ENCODE measurements around the gene PTPRN2.

Gene PTPRN2

DNA sequence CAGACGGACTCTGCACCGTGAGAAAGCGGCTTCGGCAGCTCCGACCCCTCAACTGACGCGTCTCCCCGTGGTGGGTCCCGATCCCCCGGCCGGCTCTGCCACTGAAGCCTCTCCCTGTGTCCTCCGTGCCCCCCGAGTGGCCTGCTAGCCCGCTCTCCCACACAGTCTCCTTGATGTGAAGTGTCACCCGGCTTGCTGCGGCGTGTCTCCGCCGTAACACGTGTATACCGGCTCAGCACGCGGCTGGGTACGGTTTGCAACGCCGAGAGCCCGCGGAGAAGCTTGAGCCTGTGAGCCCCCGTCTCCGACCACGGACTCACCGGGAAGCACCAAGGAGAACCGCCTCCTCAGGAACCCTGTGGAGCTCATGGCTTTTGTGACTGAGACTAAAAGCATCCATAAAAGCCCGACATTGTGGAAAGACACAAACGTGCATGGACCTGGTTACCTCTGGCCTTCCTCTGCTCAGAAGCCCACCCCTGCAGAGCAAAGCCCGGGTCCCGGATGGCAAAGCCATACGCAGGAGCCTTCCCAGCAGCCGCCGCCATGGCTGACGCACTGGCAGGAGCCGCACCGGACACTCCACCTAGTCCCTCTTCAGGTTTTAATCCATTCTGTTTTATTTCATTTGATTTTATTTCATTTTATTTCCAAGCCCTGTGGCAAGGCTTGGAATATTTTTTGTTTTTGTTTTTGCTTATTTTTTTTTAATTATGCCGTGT, 17.0 kb downstream of the PTPRN2 start:
- Mint-ChIP-seq H3K9me3 (no peaks in the 10 kb centered on the region), H3K36me3 (no peaks in the 10 kb centered on the region), H3K4me3 (no peak overlapping the region), H3K4me1 (no peaks in the 10 kb centered on the region), H3K27ac (no peak overlapping the region), H3K27me3 (peaks cover 9% of the 10 kb centered on the region)

DNA sequence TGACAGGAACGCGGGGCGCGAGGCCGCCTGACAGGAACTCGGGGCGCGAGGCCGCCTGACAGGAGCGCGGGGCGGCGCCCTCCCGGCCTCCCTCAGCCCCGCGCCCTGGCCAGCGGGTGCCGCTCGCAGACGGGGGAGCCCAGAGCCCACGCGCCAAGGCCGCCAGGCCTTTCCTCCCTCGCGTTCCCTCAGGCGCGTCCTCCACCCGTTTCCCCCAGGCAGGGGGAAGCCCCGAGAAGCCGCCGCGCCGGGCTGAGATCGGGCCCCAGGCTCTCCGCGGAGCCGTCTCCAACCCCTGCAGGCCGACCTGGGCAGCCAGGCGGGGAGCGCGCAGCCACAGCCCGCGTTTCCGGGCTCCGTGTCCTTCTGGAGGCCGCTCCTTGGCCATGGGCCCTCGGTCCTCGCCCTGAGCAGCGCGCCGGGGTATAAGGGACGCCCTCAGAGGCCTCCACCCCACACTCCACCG, 17.7 kb downstream of the PTPRN2 start:
- Mint-ChIP-seq H3K36me3 (no peaks in the 10 kb centered on the region), H3K9me3 (no peaks in the 10 kb centered on the region), H3K4me3 (no peak overlapping the region), H3K27me3 (peaks cover 9% of the 10 kb centered on the region), H3K4me1 (no peaks in the 10 kb centered on the region), H3K27ac (no peak overlapping the region)

DNA sequence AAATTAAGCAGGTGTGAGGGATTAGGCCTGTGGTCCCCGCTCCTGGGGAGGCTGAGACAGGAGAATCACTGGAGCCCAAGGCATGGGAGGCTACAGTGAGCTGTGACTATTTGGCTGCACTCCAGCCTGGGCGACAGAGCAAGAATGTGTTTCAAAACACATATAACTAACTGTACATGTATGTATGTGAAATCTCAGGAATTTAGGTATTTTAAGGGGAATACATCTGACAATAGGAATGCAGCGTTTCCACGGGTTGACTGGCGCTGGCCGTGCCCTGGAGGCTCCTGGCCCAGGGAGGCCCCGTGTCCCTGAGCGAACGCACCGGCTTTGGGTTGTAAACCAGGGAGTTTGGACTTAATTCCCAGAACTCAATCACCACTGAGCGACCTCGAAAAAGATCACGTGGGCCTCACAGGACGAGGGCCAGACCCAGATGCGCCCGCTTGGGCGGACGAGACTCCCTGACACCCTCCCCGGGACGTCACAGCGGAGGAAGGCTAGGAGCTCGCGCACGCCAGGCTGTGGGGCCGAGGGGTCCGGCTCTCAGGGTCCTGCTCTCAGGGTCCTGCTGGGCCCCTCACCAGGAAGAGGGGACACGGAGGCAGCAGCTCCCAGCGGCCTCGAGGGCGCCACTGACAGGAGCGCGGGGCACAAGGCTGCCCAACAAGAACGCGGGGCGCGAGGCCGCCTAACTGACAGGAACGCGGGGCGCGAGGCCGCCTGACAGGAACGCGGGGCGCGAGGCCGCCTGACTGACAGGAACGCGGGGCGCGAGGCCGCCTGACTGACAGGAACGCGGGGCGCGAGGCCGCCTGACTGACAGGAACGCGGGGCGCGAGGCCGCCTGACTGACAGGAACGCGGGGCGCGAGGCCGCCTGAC, 18.4 kb downstream of the PTPRN2 start:
- no peaks in the 10 kb centered on the region for H3K4me1 Mint-ChIP-seq
- H3K27ac Mint-ChIP-seq = no peak overlapping the region
- H3K27me3 Mint-ChIP-seq = peaks cover 9% of the 10 kb centered on the region
- no peaks in the 10 kb centered on the region for H3K9me3 Mint-ChIP-seq
- H3K4me3 Mint-ChIP-seq = no peak overlapping the region
- no peaks in the 10 kb centered on the region for H3K36me3 Mint-ChIP-seq

DNA sequence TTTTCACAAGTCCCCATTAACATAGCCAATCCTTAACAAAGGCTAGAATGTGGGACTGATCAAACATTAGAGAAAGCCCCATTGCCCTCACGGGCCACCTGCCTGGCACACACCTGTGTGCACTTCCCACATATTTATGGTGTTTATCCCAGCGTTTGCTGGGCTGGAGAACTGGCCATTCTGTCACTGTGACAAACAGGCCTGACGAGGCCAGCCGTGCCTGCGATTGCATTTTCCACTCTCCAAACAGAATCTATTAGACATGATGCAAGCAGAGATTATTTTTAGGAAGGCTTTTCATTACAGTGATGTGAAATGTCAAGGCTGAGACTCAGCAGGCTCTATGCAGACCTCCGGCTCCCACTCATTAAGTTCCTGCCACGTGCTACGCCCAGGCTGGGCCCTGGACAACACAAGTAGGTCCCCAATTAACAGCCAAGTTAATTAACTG, 20.4 kb downstream of the PTPRN2 start:
- Mint-ChIP-seq H3K9me3 (no peaks in the 10 kb centered on the region), H3K36me3 (no peaks in the 10 kb centered on the region), H3K27ac (no peak overlapping the region), H3K27me3 (peaks cover 9% of the 10 kb centered on the region), H3K4me1 (no peaks in the 10 kb centered on the region), H3K4me3 (no peak overlapping the region)

DNA sequence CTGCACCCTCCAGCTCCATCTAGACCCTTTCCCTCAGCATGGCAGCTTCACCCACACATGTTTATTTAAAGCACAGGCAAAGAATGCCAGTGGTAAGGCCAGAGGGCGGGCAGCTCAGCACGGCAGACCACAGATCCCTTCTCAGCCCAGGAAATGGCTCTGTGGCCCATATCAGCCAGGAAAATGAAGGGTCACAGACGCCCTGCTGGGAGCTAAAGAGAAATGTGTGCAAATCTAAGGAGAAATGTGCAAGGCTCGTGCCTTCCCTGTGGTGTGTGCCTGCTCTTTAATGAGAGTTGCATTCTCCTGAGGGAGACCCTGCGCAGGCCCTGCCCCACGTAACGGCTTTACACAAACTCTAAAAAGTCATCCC, 23.0 kb downstream of the PTPRN2 start:
- no peaks in the 10 kb centered on the region for H3K36me3 Mint-ChIP-seq
- no peak overlapping the region for H3K27ac Mint-ChIP-seq
- H3K27me3 Mint-ChIP-seq = peaks cover 7% of the 10 kb centered on the region
- H3K4me3 Mint-ChIP-seq = no peak overlapping the region
- H3K9me3 Mint-ChIP-seq = no peaks in the 10 kb centered on the region
- H3K4me1 Mint-ChIP-seq = no peaks in the 10 kb centered on the region

DNA sequence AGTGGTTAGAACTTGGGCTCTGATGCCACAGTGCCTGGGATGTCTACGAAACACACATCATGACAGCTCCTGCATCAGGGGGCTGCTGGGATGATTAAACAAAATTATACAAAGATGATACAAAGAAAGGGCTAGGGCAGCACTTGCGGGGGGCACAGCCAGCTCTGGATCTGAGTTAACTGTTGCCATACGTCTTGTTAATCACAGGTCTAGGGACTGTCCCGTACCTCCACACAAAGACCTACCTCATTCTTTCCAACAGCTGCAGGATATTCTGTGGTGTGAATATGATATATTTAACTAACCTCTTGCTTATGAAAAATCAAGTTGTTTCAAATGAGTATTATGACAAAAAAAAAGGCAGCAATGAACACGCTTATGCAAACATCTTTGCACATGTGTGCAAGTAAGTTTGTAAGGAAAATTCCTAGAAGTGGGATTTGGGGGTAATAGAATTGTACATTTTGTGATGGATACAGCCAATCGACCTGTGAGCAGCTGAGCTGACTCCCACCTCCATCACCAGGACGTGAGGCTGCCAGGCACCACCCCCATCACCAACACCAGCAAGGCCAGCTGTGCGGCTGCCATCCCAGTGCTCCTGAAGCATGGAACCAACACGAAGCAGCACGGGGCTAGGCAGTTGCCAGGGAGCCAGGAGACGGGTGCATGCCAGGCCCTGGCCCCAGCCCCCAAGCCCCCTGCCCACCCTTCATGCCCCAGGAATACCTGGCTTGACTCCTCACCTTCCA, 23.5 kb downstream of the PTPRN2 start:
- Mint-ChIP-seq H3K4me3 (no peak overlapping the region), H3K9me3 (no peaks in the 10 kb centered on the region), H3K4me1 (no peaks in the 10 kb centered on the region), H3K36me3 (no peaks in the 10 kb centered on the region), H3K27me3 (peaks cover 7% of the 10 kb centered on the region), H3K27ac (no peak overlapping the region)

DNA sequence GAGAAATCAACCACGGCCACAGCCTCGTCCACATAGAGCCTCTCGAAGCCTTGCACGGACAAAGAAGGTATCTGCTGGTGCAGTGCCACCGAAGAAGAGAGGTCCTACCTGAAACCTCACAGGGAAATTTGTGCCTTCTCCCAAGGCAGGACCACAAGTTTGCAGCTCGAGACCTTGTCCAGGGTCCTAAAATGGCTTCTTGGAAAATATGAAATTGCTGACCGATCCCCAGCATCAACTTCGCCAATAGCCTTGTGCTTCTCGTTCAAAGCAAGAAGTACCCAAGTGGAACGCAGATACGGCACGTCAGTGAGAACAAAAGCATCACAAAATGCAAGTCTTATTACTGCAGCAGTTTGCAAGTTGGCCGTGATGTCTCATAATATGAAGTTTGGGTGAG, 24.6 kb downstream of the PTPRN2 start:
- Mint-ChIP-seq H3K36me3 (no peaks in the 10 kb centered on the region), H3K9me3 (no peaks in the 10 kb centered on the region), H3K27ac (no peak overlapping the region), H3K27me3 (peaks cover 5% of the 10 kb centered on the region), H3K4me3 (no peak overlapping the region), H3K4me1 (no peaks in the 10 kb centered on the region)

DNA sequence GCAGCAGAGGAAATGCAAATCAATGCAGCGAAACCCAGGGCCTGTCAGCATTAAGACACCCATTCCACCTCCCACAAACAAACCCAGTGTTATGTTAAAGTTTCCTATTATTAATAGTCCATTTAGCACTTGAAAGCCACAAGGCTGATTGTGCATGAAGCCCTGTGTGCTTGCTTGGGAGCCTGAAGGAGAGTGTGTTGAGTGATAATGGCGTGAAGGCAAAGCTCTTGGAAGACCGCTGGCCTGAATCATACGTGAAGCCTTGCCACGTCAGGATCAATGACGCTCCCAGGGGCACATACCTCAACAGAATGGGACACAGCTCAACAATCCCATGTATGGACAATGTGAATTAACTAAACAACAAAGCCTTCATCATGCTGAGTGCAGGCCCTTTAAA, 25.1 kb downstream of the PTPRN2 start:
- Mint-ChIP-seq H3K36me3 (no peaks in the 10 kb centered on the region), H3K4me1 (no peaks in the 10 kb centered on the region), H3K4me3 (no peak overlapping the region), H3K9me3 (no peaks in the 10 kb centered on the region), H3K27ac (no peak overlapping the region), H3K27me3 (peaks cover 5% of the 10 kb centered on the region)

DNA sequence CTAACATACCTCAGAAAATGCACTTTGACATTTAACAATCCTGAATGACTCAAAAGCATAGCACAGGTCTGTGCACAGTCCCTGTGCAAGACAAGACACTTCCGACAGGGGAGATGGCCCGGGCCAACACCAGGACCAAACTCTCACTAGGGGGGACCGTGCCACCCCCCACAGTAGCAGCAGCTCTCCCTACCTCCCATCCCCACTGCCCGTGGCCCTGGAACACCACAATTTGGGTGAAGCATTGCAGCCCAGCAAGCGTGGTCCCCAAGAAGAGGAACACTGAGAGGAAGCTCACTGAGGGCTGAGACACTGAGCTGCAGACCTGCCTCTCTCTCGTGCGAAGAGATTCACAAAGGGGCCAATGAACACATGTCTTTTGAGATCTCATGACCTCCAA, 26.0 kb downstream of the PTPRN2 start:
- H3K4me3 Mint-ChIP-seq = no peak overlapping the region
- H3K27me3 Mint-ChIP-seq = peaks cover 2% of the 10 kb centered on the region
- H3K4me1 Mint-ChIP-seq = no peaks in the 10 kb centered on the region
- no peaks in the 10 kb centered on the region for H3K9me3 Mint-ChIP-seq
- no peaks in the 10 kb centered on the region for H3K36me3 Mint-ChIP-seq
- no peak overlapping the region for H3K27ac Mint-ChIP-seq

DNA sequence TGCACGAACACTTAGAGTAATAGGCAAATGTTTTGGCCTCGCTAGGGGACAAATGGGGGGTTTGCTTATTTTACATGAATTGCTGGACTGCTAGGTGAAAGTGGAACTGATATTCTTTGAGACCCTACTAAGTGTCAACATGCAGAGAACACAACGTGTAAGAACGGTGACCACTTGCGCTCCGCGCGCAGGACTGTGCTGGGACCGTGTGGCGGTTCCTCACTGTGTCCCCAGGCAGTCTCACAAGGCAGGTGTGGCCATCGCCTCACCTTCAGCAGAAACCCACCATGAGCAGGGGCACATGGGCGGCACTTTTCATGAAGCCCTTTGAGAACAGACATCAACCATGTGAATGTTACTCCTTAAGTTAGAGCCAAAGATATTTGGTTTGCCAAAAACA, 27.2 kb downstream of the PTPRN2 start:
- no peak overlapping the region for H3K27ac Mint-ChIP-seq
- no peak overlapping the region for H3K4me3 Mint-ChIP-seq
- H3K4me1 Mint-ChIP-seq = no peaks in the 10 kb centered on the region
- H3K36me3 Mint-ChIP-seq = no peaks in the 10 kb centered on the region
- peaks cover 2% of the 10 kb centered on the region for H3K27me3 Mint-ChIP-seq
- no peaks in the 10 kb centered on the region for H3K9me3 Mint-ChIP-seq

DNA sequence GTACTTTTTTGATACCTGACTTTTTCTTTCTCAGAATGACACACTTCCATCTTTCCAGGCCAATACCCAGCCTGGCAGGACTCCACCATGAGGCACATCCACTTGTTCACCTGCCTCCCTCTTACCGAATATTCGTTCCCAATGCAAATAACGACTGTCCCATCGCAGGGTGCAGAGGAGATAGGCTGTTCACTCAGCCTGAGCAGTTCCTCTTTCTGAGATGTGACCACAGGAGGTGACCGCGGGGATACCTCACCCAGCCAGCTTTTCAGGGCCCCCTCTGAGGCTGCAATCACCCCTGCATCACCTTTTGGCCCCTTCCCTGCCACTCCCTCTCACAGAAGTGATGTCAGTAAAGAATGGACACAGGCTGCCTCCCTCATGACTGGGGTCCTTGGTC, 28.3 kb downstream of the PTPRN2 start:
- no peaks in the 10 kb centered on the region for H3K36me3 Mint-ChIP-seq
- H3K4me3 Mint-ChIP-seq = no peak overlapping the region
- H3K27me3 Mint-ChIP-seq = peaks cover 2% of the 10 kb centered on the region
- H3K9me3 Mint-ChIP-seq = no peaks in the 10 kb centered on the region
- no peaks in the 10 kb centered on the region for H3K4me1 Mint-ChIP-seq
- H3K27ac Mint-ChIP-seq = no peak overlapping the region

DNA sequence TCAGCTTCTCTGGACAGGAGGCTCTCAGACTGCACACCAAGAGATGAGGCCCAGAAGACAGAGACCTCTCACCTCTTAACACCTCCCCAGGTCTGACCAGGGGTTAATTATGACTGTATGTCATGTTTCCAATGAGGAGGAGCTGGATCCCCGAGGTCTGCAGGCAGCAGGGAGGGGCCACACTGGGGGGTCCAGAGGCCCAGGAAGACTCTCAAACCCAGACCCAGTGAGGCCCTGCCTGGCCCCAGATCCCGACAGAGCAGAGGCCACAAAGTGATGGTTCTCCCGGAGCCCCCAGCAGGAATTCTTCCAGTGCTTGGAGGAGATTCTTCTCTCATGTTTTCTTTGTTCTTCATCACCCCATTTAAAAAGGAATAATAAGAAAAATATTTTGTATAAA, 28.8 kb downstream of the PTPRN2 start:
- Mint-ChIP-seq H3K4me3 (no peak overlapping the region), H3K4me1 (no peaks in the 10 kb centered on the region), H3K27ac (no peak overlapping the region), H3K36me3 (no peaks in the 10 kb centered on the region), H3K9me3 (no peaks in the 10 kb centered on the region), H3K27me3 (peaks cover 3% of the 10 kb centered on the region)

DNA sequence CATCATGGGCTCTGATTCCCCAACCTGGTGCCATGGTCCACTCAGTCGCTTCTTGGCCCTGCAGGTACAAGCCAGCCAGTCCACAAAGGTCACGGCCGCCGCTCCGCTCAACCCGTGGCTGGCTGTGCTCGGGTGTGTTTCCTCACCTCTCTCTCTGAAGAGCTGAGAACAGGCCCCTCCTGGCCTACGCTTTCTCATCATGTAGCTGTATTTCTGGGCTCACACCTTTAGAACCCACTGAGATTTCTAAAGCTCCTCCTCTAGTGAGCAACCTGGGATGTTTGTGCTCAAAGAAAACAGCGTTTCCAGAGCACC, 30.2 kb downstream of the PTPRN2 start:
- Mint-ChIP-seq H3K36me3 (no peaks in the 10 kb centered on the region), H3K4me3 (no peak overlapping the region), H3K27ac (no peak overlapping the region), H3K27me3 (peaks cover 3% of the 10 kb centered on the region), H3K4me1 (no peaks in the 10 kb centered on the region), H3K9me3 (no peaks in the 10 kb centered on the region)

DNA sequence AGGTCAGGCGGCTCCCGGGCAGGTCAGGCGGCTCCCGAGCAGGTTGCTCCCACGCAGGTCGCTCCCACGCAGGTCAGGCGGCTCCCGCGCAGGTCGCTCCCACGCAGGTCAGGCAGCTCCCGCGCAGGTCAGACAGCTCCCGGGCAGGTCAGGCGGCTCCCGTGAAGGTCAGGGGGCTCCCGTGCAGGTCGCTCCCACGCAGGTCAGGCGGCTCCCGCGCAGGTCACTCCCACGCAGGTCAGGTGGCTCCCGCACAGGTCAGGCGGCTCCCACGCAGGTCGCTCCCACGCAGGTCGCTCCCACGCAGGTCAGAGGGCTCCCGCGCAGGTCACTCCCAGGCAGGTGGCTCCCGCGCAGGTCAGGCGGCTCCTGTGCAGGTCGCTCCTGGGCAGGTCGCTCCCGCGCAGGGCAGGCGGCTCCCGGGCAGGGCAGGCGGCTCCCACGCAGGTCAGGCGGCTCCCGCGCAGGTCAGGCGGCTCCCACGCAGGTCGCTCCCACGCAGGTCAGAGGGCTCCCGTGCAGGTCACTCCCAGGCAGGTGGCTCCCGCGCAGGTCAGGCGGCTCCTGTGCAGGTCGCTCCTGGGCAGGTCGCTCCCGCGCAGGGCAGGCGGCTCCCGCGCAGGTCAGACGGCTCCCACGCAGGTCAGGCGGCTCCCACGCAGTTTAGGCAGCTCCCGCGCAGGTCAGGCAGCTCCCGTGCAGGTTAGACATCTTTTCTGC, 30.7 kb downstream of the PTPRN2 start:
- Mint-ChIP-seq H3K27me3 (peaks cover 3% of the 10 kb centered on the region), H3K27ac (no peak overlapping the region), H3K36me3 (no peaks in the 10 kb centered on the region), H3K4me1 (no peaks in the 10 kb centered on the region), H3K4me3 (no peak overlapping the region), H3K9me3 (no peaks in the 10 kb centered on the region)

DNA sequence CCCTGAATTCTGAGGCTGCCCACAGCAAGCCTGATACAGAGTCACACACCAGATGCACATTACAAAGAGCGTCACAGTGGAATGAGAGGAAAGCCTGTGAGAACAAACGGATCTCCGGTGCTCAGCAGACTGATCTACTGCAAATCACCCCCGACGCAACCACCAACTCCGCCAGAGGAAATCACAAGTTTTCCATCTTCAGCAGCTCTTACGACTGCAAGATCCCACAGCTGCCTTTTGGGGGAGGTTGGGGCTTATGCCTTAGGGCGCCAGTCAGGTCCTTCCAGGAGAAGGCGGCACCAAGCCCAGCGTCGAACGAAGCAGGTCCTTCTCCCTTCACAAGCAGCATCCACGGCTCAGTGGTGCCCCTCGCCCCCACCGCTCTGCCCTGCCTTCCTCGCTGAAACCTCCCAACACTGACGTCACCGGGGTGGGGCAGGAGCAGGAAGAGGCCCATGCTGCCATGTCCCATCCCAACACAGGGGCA, 32.5 kb downstream of the PTPRN2 start:
- no peak overlapping the region for H3K27ac Mint-ChIP-seq
- H3K4me1 Mint-ChIP-seq = no peaks in the 10 kb centered on the region
- H3K4me3 Mint-ChIP-seq = no peak overlapping the region
- peaks cover 1% of the 10 kb centered on the region for H3K27me3 Mint-ChIP-seq
- H3K36me3 Mint-ChIP-seq = no peaks in the 10 kb centered on the region
- H3K9me3 Mint-ChIP-seq = no peaks in the 10 kb centered on the region
